Neural cell (in vitro differentiated cells): ENCODE measurements around the gene FECH. TPM values are rescaled to one million over a fixed set of nuclear protein-coding genes. Genes with fewer than 3 reads are reported as not detected.

Experiments used
- H2AFZ ChIP-seq: fragments of 200-600, 300-800 bp; sonication (generic), shearing (Covaris generic); 2 replicates; pipeline ENCODE4 v1.6.0; 2014; ENCODE audit warnings: low read depth, mild to moderate bottlenecking, antibody characterized with exemption, low read length, moderate library complexity
- H3F3A ChIP-seq: fragments of 200-600 bp; shearing (Covaris generic); 2 replicates; pipeline ENCODE4 v1.6.1; 2016; ENCODE audit warnings: mild to moderate bottlenecking, moderate library complexity, mixed read lengths, antibody characterized with exemption, low read length; ENCODE audit not compliant: insufficient read depth, poor library complexity, severe bottlenecking
- H3K27ac ChIP-seq: fragments of 200-600, 300-800 bp; sonication (generic), shearing (Covaris generic); 2 replicates; pipeline ENCODE4 v1.5.1; 2014; ENCODE audit warnings: mild to moderate bottlenecking, low read length, moderate library complexity
- H3K27me3 ChIP-seq: fragments of 300-800, 200-600 bp; sonication (generic), shearing (Covaris generic); 2 replicates; pipeline ENCODE4 v1.6.0; 2014; ENCODE audit warnings: mild to moderate bottlenecking, low read depth, low read length, moderate library complexity; ENCODE audit not compliant: insufficient read depth
- H3K36me3 ChIP-seq: fragments of 300-800, 200-600 bp; sonication (generic), shearing (Covaris generic); 2 replicates; pipeline ENCODE4 v1.5.1; 2014; ENCODE audit warnings: mild to moderate bottlenecking, antibody characterized with exemption, low read length, moderate library complexity; ENCODE audit not compliant: insufficient read depth
- H3K4me2 ChIP-seq: fragments of 300-800, 200-600 bp; sonication (generic), shearing (Covaris generic); 2 replicates; pipeline ENCODE4 v1.6.0; 2014; ENCODE audit warnings: mild to moderate bottlenecking, low read length
- H3K4me3 ChIP-seq: fragments of 300-800, 200-600 bp; sonication (generic), shearing (Covaris generic); 2 replicates; pipeline ENCODE4 v1.5.1; 2014; ENCODE audit warnings: mild to moderate bottlenecking, low read length, moderate library complexity
- H3K79me2 ChIP-seq: fragments of 200-600 bp; shearing (Covaris generic); replicated peaks from 2 replicates; pipeline ENCODE4 v1.6.0; 2014; ENCODE audit warnings: mild to moderate bottlenecking, low read length, moderate library complexity; ENCODE audit not compliant: insufficient read depth
- H3K9ac ChIP-seq: fragments of 300-800, 200-600 bp; sonication (generic), shearing (Covaris generic); 2 replicates; pipeline ENCODE4 v1.6.1; 2016; ENCODE audit warnings: mild to moderate bottlenecking, low read length, mixed read lengths
- H3K9me2 ChIP-seq: fragments of 200-600 bp; shearing (Covaris generic); 2 replicates; pipeline ENCODE4 v1.6.1; 2016; ENCODE audit warnings: mild to moderate bottlenecking, low read length, mixed read lengths; ENCODE audit not compliant: insufficient read depth
- H3K9me3 ChIP-seq: fragments of 200-600, 300-800 bp; sonication (generic), shearing (Covaris generic); 2 replicates; pipeline ENCODE4 v1.6.1; 2016; ENCODE audit warnings: mild to moderate bottlenecking, mixed run types, low read length, moderate library complexity, mixed read lengths
- H4K20me1 ChIP-seq: fragments of 200-600 bp; shearing (Covaris generic); 2 replicates; pipeline ENCODE4 v1.6.1; 2016; ENCODE audit warnings: mild to moderate bottlenecking, mixed run types; ENCODE audit not compliant: insufficient read depth
- EP300 ChIP-seq: fragments of 450-650 bp; conservative IDR thresholded peaks from 2 replicates; pipeline ENCODE4 v1.6.1; 2014; ENCODE audit warnings: antibody characterized with exemption, mild to moderate bottlenecking, moderate library complexity; ENCODE audit not compliant: poor library complexity, severe bottlenecking
- EZH2 ChIP-seq: fragments of 200-600, 300-800 bp; shearing (Covaris generic), sonication (generic); IDR thresholded peaks from 2 replicates; pipeline ENCODE4 v1.6.1; 2014; ENCODE audit warnings: antibody characterized with exemption, low read length, borderline replicate concordance, mild to moderate bottlenecking; ENCODE audit not compliant: insufficient read depth, poor library complexity, severe bottlenecking
- MXI1 ChIP-seq: fragments of 450-650 bp; conservative IDR thresholded peaks from 2 replicates; pipeline ENCODE4 v1.6.1; 2014; ENCODE audit warnings: antibody characterized with exemption, mild to moderate bottlenecking; ENCODE audit not compliant: poor library complexity, severe bottlenecking
- POLR2AphosphoS5 ChIP-seq: IDR thresholded peaks from 2 replicates; pipeline ENCODE4 v1.6.1; 2012
- RAD21 ChIP-seq: fragments of 450-650 bp; conservative IDR thresholded peaks from 2 replicates; pipeline ENCODE4 v1.6.1; 2014; ENCODE audit warnings: antibody characterized with exemption, mild to moderate bottlenecking, moderate library complexity
- REST ChIP-seq: IDR thresholded peaks from 2 replicates; pipeline ENCODE4 v1.6.1; 2012; ENCODE audit warnings: borderline replicate concordance
- SMC3 ChIP-seq: fragments of 450-650 bp; conservative IDR thresholded peaks from 2 replicates; pipeline ENCODE4 v1.6.1; 2014; ENCODE audit warnings: antibody characterized with exemption, mild to moderate bottlenecking, moderate library complexity; ENCODE audit not compliant: poor library complexity
- TAF1 ChIP-seq: IDR thresholded peaks from 2 replicates; pipeline ENCODE4 v1.6.1; 2012; ENCODE audit warnings: low read depth
- polyA plus RNA-seq: library from polyadenylated mRNA; depleted of rRNA; stranded (reverse); fragments of >200 nt; gene quantifications from 2 replicates; pipeline ENCODE4 v1.2.3, GENCODE V29; 2014
- TF ChIP-seq, protein P1 (sequence below): fragments of 450-650 bp; IDR thresholded peaks from 2 replicates; pipeline ENCODE4 v1.5.1; 2014; ENCODE audit warnings: antibody characterized with exemption, mild to moderate bottlenecking, moderate library complexity; ENCODE audit not compliant: poor library complexity, severe bottlenecking

FECH gene
- polyA plus RNA-seq, 1 donor from 2014 or later: 17.1 TPM

GRCh38 chr18:57630002-57630753 is 43.7 kb upstream of the FECH start:
- H3F3A ChIP-seq: no peaks in the 10 kb centered on the region
- TF ChIP-seq EP300: peak; percentile 42
- peak; percentile 78 for TF ChIP-seq SMC3
- TF ChIP-seq MXI1: peak; percentile 62
- TF ChIP-seq EZH2: no peak
- TF ChIP-seq RAD21: peak; percentile 83
- no peak for TF ChIP-seq REST
- TF ChIP-seq POLR2AphosphoS5: no peak
- TF ChIP-seq TAF1: peak; percentile 33
- TF ChIP-seq, protein P1, sequence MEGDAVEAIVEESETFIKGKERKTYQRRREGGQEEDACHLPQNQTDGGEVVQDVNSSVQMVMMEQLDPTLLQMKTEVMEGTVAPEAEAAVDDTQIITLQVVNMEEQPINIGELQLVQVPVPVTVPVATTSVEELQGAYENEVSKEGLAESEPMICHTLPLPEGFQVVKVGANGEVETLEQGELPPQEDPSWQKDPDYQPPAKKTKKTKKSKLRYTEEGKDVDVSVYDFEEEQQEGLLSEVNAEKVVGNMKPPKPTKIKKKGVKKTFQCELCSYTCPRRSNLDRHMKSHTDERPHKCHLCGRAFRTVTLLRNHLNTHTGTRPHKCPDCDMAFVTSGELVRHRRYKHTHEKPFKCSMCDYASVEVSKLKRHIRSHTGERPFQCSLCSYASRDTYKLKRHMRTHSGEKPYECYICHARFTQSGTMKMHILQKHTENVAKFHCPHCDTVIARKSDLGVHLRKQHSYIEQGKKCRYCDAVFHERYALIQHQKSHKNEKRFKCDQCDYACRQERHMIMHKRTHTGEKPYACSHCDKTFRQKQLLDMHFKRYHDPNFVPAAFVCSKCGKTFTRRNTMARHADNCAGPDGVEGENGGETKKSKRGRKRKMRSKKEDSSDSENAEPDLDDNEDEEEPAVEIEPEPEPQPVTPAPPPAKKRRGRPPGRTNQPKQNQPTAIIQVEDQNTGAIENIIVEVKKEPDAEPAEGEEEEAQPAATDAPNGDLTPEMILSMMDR: peak; percentile 94
- no peak overlapping the region for H3K27ac ChIP-seq
- peak overlapping the region; percentile 71 for H3K4me3 ChIP-seq
- no peak overlapping the region for H3K4me2 ChIP-seq
- no peaks in the 10 kb centered on the region for H3K9me2 ChIP-seq
- no peaks in the 10 kb centered on the region for H3K9me3 ChIP-seq
- H3K36me3 ChIP-seq: no peaks in the 10 kb centered on the region
- H4K20me1 ChIP-seq: no peaks in the 10 kb centered on the region
- H3K9ac ChIP-seq: peak overlapping the region; percentile 54
- no peaks in the 10 kb centered on the region for H3K79me2 ChIP-seq
- H2AFZ ChIP-seq: peak overlapping the region; percentile 73
- H3K27me3 ChIP-seq: no peaks in the 10 kb centered on the region

DNA sequence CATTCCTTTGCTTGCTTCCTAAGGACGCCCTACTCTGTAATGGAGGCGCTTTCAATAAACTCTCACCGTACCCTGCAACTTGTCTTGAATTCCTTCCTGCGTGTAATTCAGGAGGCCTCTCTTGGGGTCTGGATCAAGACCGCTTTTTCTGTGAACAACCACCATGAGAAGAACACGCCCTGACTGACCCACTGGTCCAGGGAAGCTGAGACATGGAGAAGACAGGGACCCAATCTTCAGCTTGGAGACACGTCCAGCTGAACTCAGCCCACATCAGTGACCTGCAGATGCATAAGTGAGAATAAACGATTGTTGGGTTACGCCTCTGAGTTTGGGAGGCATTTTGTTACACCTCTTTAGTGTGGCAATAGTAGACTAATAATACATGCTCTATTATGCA is 42.9 kb upstream of the FECH start:
- no peaks in the 10 kb centered on the region for H3K79me2 ChIP-seq
- no peak overlapping the region for H3K9ac ChIP-seq
- peak overlapping the region; percentile 71 for H3K4me3 ChIP-seq
- no peaks in the 10 kb centered on the region for H3K36me3 ChIP-seq
- no peaks in the 10 kb centered on the region for H3K9me2 ChIP-seq
- no peaks in the 10 kb centered on the region for H3K9me3 ChIP-seq
- no peak overlapping the region for H3K27ac ChIP-seq
- H3F3A ChIP-seq: no peaks in the 10 kb centered on the region
- H3K4me2 ChIP-seq: no peak overlapping the region
- no peaks in the 10 kb centered on the region for H3K27me3 ChIP-seq
- TF ChIP-seq EP300 (no peak), MXI1 (no peak), SMC3 (no peak), POLR2AphosphoS5 (no peak), EZH2 (no peak), REST (no peak), RAD21 (no peak), TAF1 (no peak)
- TF ChIP-seq, protein P1: no peak
- H4K20me1 ChIP-seq: no peaks in the 10 kb centered on the region
- H2AFZ ChIP-seq: peak overlapping the region; percentile 47
